Measurements from ENCODE around the gene PRKD3.
A peak's percentile ranks its signal among the peaks of the same experiment; 100 is the strongest.

Gene PRKD3

GRCh38 chr2:37323781-37324535, 675 bp downstream of the PRKD3 start:
- peak overlapping the region; percentile 96 to 98 for H3K27ac ChIP-seq
- DNase-seq (ENCODE audit: low spot score): no peak
- H3K4me3 ChIP-seq: peak overlapping the region; percentile 96
- TF ChIP-seq CTCF (IDR thresholded peaks at IDR 0.05): no peak

- TF ChIP-seq CTCF (IDR thresholded peaks at IDR 0.05): no peak
- H3K4me3 ChIP-seq: peak overlapping the region; percentile 96
- DNase-seq (ENCODE audit: low spot score): no peak
- peak overlapping the region; percentile 96 to 98 for H3K27ac ChIP-seq
These were observed 1.4 kb downstream of the PRKD3 start for GRCh38 chr2:37323176-37323780.

- DNase-seq (ENCODE audit: low spot score): no peak
- Histone ChIP-seq H3K27ac (peak overlapping the region; percentile 13 to 96), H3K4me3 (peak overlapping the region; percentile 96)
- no peak for TF ChIP-seq CTCF (IDR thresholded peaks at IDR 0.05)
These were observed 2.3 kb downstream of the PRKD3 start for GRCh38 chr2:37322368-37322767.

- no peak for TF ChIP-seq CTCF (IDR thresholded peaks at IDR 0.05)
- H3K27ac ChIP-seq: no peak overlapping the region
These were observed 3.5 kb downstream of the PRKD3 start for GRCh38 chr2:37321029-37321682.

GRCh38 chr2:37319754-37320609, 4.7 kb downstream of the PRKD3 start:
- DNase-seq (ENCODE audit: low spot score): no peak
- TF ChIP-seq CTCF (IDR thresholded peaks at IDR 0.05): no peak
- Histone ChIP-seq H3K27ac (no peak overlapping the region), H3K4me3 (no peak overlapping the region)

More at GRCh38 chr2:37321029-37321682, 3.5 kb downstream of the PRKD3 start:
- H3K4me3 ChIP-seq: peak overlapping the region; percentile 96
- no peak for DNase-seq (ENCODE audit: low spot score)

GRCh38 chr2:37318401-37318800, 6.2 kb downstream of the PRKD3 start:
- no peak for DNase-seq (ENCODE audit: low spot score)
- no peak for TF ChIP-seq CTCF (IDR thresholded peaks at IDR 0.05)
- no peak overlapping the region for H3K27ac ChIP-seq
- no peak overlapping the region for H3K4me3 ChIP-seq
